Muscle of arm (tissue), 12 donors: ENCODE measurements around the gene PFKFB4. TPM values are rescaled to one million over a fixed set of nuclear protein-coding genes. Genes with fewer than 3 reads are reported as not detected.
"Not testable (repeated sequence)": the region's sequence is repeated elsewhere in the genome, so short reads cannot be mapped to it uniquely, and the experiment has no call there.

Experiments used
- DNase-seq: peaks from one replicate; pipeline ENCODE4 v3.0.0-alpha.2; 2013
- polyA plus RNA-seq, 12 donors: library from polyadenylated mRNA; unstranded; fragments of 120-200 nt; gene quantifications; one replicate each; pipeline ENCODE4 v1.2.1, GENCODE V29; 2013; ENCODE audit not compliant: insufficient read length in 12 of 12

Gene PFKFB4
- polyA plus RNA-seq, 12 donors, result 3.1 to 7.4 (median 5.6) TPM; not detected in 2

DNA sequence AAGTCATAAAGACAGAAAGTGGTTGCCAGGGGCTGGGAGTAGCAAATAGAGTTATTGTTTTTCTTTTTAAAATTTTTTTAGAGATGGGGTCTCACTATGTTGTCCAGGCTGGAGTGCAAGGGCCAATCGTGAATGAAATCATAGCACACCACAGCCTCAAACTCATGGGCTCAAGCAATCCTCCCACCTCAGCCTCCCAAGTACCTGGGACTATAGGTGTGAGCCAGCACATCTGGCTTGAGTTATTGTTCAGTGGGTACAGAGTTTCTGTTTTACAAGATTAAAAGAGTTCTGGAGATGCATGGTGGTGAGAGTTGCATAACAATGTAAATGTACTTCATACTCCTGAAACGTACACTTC, 23.6 kb downstream of the PFKFB4 start:
- no peak for DNase-seq

GRCh38 chr3:48532271-48532976, 24.2 kb downstream of the PFKFB4 start:
- no peak for DNase-seq

DNA sequence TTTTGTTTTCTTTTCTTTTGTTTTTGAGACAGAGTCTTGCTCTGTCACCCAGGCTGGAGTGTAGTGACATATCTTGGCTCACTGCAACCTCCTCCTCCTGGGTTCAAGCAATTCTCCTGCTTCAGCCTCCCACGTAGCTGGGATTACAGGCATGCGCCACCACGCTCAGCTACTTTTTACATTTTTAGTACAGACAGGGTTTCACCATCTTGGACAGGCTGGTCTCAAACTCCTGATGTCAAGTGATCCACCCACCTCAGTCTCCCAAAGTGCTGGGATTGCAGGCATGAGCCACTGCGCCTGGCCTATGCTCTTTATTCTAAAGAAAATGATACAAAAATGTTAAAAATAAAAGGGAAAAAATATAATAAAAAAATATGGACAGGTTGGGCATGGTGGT, 25.9 kb downstream of the PFKFB4 start:
- not testable (repeated sequence) for DNase-seq

DNA sequence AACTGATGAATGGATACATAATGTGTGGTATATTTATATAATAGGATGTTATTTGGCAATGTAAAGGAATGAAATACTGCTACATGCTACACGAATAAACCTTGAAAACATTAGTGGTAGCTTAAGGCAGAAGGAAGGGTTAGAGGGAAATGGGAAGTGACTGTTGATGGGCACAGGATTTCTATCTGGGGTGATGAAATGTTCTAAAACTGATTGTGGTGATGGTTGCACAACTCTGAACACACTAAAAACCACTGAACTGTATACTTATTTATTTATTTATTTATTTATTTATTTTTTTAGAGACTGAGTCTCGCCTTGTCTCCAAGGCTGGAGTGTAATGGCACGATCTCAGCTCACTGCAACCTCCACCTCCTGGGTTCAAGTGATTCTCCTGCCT, 27.8 kb downstream of the PFKFB4 start:
- DNase-seq, result no peak

DNA sequence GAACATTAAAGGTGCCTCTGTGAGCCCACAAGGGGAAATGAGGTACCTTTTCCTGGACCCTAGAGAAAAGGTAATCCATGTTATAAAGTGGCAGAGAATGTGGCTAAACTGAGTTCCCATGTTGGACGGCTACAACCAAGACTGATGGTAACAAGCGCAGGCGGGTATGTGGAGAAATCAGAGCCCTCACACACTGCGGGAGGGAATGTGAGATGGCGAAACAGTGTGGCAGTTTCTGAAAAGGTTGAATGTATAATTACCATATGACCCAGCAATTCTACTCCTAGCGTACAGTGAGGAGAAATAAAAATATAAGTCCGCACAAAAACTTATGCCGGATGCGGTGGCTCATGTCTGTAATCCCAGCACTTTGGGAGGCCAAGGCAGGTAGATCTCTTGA, 28.6 kb downstream of the PFKFB4 start:
- DNase-seq, result no peak

DNA sequence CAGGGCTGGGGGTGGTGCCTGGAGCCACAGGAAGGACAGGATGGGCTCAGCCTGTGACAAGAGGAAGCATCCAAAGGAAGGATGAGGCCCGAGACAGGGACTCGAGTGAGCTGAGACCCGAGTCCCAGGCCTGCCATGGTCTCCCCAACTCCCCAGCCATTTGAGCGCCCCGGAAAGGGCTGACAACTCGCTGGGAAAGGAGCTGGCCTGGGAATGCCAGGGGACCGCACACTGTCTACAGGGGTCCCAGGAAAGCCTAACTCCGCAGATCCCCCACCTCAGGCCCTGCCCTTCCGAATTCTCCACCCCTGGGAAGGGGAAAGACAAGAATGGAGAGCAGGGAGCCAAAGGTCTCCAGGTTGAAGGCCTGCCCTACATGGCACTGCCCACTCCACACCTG, 31.6 kb downstream of the PFKFB4 start:
- DNase-seq, result no peak

DNA sequence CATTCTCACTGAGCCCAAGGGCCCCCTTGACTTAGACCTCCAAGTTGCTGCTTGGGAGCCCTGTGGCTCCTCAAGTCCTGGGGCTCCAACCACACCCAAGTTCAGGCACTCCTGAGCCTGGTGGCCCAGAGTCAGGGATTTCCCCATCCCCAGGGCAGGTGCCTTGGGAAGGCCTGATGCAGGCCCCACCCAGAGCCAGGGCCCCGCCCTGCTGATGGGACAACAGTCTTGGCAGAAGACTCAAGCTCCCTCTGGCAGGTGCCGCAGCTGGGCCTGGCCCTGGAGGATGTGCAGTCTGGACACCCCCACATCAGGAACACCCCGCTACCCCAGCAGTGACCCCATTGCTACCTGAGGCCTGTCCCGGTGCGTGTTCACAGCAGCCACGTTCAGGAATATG, 35.0 kb downstream of the PFKFB4 start:
- DNase-seq, result no peak

- no peak for DNase-seq
Observed at GRCh38 chr3:48519277-48519643, 37.3 kb downstream of the PFKFB4 start.

GRCh38 chr3:48518638-48519276, 37.8 kb downstream of the PFKFB4 start:
- no peak for DNase-seq

GRCh38 chr3:48518069-48518468, 38.5 kb downstream of the PFKFB4 start:
- no peak for DNase-seq

DNA sequence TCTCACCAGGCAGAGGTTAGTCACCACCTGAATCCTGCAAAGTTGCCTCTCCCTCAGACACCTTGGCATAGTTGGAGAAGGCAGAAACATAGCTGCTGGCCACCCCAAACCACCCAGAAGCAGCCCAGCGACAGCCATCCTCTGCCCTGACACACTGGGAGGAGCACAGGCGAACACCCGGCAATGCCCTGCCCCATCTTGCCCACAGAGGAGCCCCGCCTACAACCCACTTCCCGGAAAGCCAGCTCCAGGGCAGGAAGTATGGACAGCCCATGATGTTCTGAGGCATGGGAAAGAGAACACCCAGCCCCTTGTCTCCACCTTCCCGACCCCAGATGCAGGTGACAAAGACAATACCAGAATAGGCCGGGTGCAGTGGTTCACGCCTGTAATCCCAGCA, 40.0 kb downstream of the PFKFB4 start:
- DNase-seq, result no peak

- no peak for DNase-seq
Observed at GRCh38 chr3:48514431-48515227, 42.0 kb downstream of the PFKFB4 start.

DNA sequence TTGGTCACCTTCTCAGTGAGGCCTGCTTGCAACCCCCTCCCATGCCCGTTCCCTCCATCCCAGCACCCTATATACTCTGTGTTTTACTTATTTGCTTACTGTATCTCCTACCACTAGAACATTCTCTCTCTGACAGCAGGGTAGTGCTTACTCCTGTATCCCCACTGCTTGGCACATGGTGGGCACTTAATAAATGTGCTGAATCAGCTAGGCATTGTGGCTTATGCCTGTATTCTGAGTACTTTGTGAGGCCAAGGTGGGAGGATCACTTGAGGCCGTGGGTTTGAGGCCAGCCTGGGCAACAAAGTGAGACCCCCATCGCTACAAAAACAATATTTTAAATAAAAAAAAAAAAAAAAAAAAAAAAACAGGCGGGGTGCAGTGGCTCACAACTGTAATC, 45.1 kb downstream of the PFKFB4 start:
- DNase-seq, result no peak

GRCh38 chr3:48507256-48508061, 49.1 kb downstream of the PFKFB4 start:
- DNase-seq, result no peak

DNA sequence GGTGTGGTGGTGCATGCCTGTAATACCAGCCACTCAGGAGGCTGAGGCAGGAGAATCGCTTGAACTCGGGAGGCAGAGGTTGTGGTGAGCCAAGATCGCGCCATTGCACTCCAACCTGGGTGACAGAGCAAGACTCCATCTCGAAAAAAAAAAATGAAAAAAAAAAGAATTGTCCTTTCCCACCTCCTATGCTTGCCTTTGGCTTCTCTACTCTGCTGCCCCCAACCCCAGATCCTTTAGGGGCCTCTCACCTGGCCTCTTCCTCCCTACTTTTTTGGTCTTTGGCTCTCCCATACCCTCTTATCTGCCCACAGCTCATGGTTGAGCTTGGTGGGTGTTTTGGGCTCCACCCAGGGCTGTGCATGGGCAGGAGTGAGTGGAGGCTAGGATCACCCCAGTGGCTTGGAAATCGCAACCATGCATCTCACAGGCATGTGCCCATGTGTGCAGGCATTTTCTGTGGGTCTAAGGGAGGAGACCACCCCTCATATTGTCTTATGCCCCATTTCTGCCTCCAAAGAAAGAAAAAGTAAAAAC, 50.6 kb downstream of the PFKFB4 start:
- no peak for DNase-seq

GRCh38 chr3:48505146-48505545, 51.5 kb downstream of the PFKFB4 start:
- no peak for DNase-seq

- peak; percentile 66 for DNase-seq
Observed at GRCh38 chr3:48504051-48504946, 52.3 kb downstream of the PFKFB4 start, which contains the start of gene SHISA5. Gene SHISA5, minus strand, starts transcription at chr3:48504174. Its CDS starts 80 bp downstream, at chr3:48504094.

- no peak for DNase-seq
Observed at GRCh38 chr3:48503401-48504050, 53.1 kb downstream of the PFKFB4 start.

- no peak for DNase-seq
Observed at GRCh38 chr3:48502728-48503168, 53.9 kb downstream of the PFKFB4 start.

GRCh38 chr3:48502121-48502520, 54.5 kb downstream of the PFKFB4 start:
- DNase-seq, result no peak
